ENCODE results near the gene SKI. TPM values are rescaled to one million over a fixed set of nuclear protein-coding genes. Genes with fewer than 3 reads are reported as not detected.

Gene SKI
- total RNA-seq, 1 experiment from 2014 or later = 53.7 TPM

DNA sequence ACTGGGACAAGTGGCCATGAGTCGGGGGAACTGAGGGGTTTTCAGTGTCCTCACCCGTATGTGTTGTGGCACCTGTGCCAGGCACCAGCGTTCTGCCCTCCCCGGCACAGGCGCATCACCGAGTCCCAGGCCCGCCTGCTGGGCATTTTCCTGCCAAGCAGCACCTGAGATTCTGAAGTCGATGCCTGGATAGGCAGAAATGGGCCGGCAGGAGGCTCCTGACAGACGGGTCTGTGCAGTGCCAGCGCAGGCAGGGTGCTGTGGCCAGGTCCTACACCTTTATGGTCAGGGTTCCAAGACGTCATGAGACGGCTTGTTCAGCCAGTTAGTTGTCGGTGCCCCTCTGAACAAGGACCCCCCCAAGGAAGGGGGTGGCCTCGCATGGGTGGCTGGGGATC is 44.2 kb upstream of the SKI start:
- POLR2A ChIA-PET = no interaction called here
- H3K4me3 Mint-ChIP-seq (ENCODE audit: unreplicated experiment) = no peak overlapping the region
- H3K27ac Mint-ChIP-seq (ENCODE audit: low read depth, unreplicated experiment) = no peak overlapping the region
- CTCF ChIA-PET = interaction anchor here (3.1 kb wide), 1 partner anchor 9 kb away, joined by 17 read pairs; no protein-coding TSS in a partner anchor
- H3K4me1 Mint-ChIP-seq (ENCODE audit: insufficient read depth, unreplicated experiment) = no peaks in the 10 kb centered on the region
- TF ChIP-seq, protein P1, sequence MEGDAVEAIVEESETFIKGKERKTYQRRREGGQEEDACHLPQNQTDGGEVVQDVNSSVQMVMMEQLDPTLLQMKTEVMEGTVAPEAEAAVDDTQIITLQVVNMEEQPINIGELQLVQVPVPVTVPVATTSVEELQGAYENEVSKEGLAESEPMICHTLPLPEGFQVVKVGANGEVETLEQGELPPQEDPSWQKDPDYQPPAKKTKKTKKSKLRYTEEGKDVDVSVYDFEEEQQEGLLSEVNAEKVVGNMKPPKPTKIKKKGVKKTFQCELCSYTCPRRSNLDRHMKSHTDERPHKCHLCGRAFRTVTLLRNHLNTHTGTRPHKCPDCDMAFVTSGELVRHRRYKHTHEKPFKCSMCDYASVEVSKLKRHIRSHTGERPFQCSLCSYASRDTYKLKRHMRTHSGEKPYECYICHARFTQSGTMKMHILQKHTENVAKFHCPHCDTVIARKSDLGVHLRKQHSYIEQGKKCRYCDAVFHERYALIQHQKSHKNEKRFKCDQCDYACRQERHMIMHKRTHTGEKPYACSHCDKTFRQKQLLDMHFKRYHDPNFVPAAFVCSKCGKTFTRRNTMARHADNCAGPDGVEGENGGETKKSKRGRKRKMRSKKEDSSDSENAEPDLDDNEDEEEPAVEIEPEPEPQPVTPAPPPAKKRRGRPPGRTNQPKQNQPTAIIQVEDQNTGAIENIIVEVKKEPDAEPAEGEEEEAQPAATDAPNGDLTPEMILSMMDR (IDR thresholded peaks at IDR 0.05; ENCODE audit: unreplicated experiment) = no peak
- no peak for DNase-seq (ENCODE audit: unreplicated experiment)
- H3K27me3 Mint-ChIP-seq (ENCODE audit: insufficient read depth, unreplicated experiment) = no peaks in the 10 kb centered on the region
- intact Hi-C loops (cut with micrococcal nuclease) = no loop called here
- H3K9me3 Mint-ChIP-seq (ENCODE audit: unreplicated experiment) = no peaks in the 10 kb centered on the region
- no TSS peak for BruUV-seq (replicated peaks)
- no peaks in the 10 kb centered on the region for H3K36me3 Mint-ChIP-seq (ENCODE audit: insufficient read depth, unreplicated experiment)

DNA sequence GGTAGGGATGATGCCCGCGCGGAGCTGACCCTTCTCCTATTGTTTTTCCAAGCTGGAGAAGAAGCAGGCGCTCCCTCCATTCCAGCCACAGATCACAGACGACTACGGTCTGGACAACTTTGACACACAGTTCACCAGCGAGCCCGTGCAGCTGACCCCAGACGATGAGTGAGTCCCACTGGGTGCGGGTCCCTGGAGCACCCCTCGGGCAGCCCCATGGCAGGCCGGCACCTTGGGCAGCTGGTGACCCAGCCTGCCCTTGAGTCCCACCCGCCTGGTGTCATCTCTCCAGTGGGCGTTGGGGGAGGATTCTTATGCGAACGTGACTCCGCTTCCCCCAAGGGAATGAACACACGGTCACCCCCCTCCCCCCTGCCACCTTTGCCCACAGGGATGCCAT is 43.6 kb upstream of the SKI start:
- Mint-ChIP-seq H3K9me3 (ENCODE audit: unreplicated experiment) (no peaks in the 10 kb centered on the region), H3K27ac (ENCODE audit: low read depth, unreplicated experiment) (no peak overlapping the region), H3K27me3 (ENCODE audit: insufficient read depth, unreplicated experiment) (no peaks in the 10 kb centered on the region), H3K4me3 (ENCODE audit: unreplicated experiment) (no peak overlapping the region), H3K36me3 (ENCODE audit: insufficient read depth, unreplicated experiment) (no peaks in the 10 kb centered on the region), H3K4me1 (ENCODE audit: insufficient read depth, unreplicated experiment) (no peaks in the 10 kb centered on the region)
- no TSS peak for BruUV-seq (replicated peaks)
- TF ChIP-seq, protein P1 (IDR thresholded peaks at IDR 0.05; ENCODE audit: unreplicated experiment) = no peak
- intact Hi-C loops (cut with micrococcal nuclease) = no loop called here
- CTCF ChIA-PET = interaction anchor here (3.1 kb wide), 1 partner anchor 10 kb away, joined by 17 read pairs; no protein-coding TSS in a partner anchor
- no peak for DNase-seq (ENCODE audit: unreplicated experiment)
- POLR2A ChIA-PET = no interaction called here

DNA sequence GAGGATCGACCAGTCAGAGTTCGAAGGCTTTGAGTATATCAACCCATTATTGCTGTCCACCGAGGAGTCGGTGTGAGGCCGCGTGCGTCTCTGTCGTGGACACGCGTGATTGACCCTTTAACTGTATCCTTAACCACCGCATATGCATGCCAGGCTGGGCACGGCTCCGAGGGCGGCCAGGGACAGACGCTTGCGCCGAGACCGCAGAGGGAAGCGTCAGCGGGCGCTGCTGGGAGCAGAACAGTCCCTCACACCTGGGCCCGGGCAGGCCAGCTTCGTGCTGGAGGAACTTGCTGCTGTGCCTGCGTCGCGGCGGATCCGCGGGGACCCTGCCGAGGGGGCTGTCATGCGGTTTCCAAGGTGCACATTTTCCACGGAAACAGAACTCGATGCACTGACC is 43.2 kb upstream of the SKI start:
- Mint-ChIP-seq H3K4me3 (ENCODE audit: unreplicated experiment) (no peak overlapping the region), H3K36me3 (ENCODE audit: insufficient read depth, unreplicated experiment) (no peaks in the 10 kb centered on the region), H3K27ac (ENCODE audit: low read depth, unreplicated experiment) (no peak overlapping the region), H3K27me3 (ENCODE audit: insufficient read depth, unreplicated experiment) (no peaks in the 10 kb centered on the region), H3K9me3 (ENCODE audit: unreplicated experiment) (no peaks in the 10 kb centered on the region), H3K4me1 (ENCODE audit: insufficient read depth, unreplicated experiment) (no peaks in the 10 kb centered on the region)
- no peak for DNase-seq (ENCODE audit: unreplicated experiment)
- intact Hi-C loops (cut with micrococcal nuclease) = no loop called here
- ChIA-PET POLR2A (no interaction called here), CTCF (interaction anchor here (0.6 to 3.1 kb wide), 3 partner anchors 10 to 655 kb away, joined by 3 to 17 read pairs (median 10); no protein-coding TSS in a partner anchor)
- TF ChIP-seq, protein P1 (IDR thresholded peaks at IDR 0.05; ENCODE audit: unreplicated experiment) = no peak
- TSS peak; percentile 52 for BruUV-seq (replicated peaks)

DNA sequence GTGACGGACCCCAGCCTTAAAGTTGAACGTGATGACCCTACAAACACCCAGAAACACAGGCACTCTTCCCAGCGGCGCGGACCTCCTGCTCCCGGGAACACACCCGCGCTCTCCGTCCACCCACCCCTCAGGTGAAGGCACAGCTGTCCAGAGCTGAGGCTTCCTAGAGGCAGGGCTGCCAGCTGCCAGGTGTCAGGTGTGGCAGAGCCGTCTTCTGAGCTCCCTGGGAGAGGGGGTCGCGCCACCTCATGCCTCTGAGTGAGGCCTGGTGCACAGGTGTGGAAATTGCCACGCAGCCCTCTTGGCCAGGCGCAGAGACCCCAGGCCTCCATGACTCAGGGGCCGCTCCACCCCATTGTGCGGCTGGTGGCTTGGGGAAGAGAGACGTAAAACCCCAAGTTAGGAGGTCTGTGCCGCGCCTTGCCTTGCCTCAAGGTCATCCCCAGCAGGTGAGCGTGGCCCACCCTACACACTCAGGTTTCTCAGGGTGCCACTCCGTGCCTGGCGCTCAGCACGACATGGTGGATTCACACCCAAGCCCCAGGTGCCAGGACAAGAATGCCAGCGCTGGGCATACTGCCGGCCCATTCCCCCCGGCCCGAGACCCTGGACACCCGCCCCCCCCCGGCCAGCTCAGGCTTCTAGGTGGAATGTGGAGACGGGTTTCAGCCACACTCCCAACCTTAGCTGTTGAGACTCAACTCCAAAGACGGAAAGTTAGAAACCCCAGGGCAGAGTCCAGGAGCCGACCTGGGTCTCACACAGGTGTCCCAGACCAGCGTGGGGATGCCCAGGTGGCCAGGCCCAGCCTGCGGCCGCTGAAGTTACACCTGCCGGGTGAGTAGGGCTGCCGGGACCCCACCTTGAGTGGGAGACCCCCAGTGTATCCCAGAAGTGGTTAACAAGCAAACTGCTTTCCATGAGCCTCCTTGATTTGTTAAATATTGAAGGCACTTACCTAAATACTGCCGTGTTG is 42.0 kb upstream of the SKI start:
- DNase-seq (ENCODE audit: unreplicated experiment) = no peak
- H3K4me1 Mint-ChIP-seq (ENCODE audit: insufficient read depth, unreplicated experiment) = peaks cover 5% of the 10 kb centered on the region
- POLR2A ChIA-PET = no interaction called here
- TF ChIP-seq, protein P1 (IDR thresholded peaks at IDR 0.05; ENCODE audit: unreplicated experiment) = no peak
- CTCF ChIA-PET = interaction anchor here (1.5 kb wide), 1 partner anchor 12 kb away, joined by 10 read pairs; no protein-coding TSS in a partner anchor
- H3K36me3 Mint-ChIP-seq (ENCODE audit: insufficient read depth, unreplicated experiment) = no peaks in the 10 kb centered on the region
- no peaks in the 10 kb centered on the region for H3K9me3 Mint-ChIP-seq (ENCODE audit: unreplicated experiment)
- no peaks in the 10 kb centered on the region for H3K27me3 Mint-ChIP-seq (ENCODE audit: insufficient read depth, unreplicated experiment)
- intact Hi-C loops (cut with micrococcal nuclease) = no loop called here
- no peak overlapping the region for H3K27ac Mint-ChIP-seq (ENCODE audit: low read depth, unreplicated experiment)
- BruUV-seq (replicated peaks) = no TSS peak
- no peak overlapping the region for H3K4me3 Mint-ChIP-seq (ENCODE audit: unreplicated experiment)

Data from MCF 10A (cell line).